Head of caudate nucleus (tissue), 42 donors: ENCODE data around the gene SLC25A31.

Experiments used
- DNase-seq, 42 donors: peaks; one replicate each; pipeline versions ENCODE4 v3.0.0 to v3.0.0-alpha.2; 2020 to 2021; ENCODE audit warnings: mixed read lengths in 7 of 42
- intact Hi-C: fragments of 100-400 bp; cut with DNase I; formaldehyde crosslinking; loops from one replicate; pipeline ENCODE4 v1.15.0; 2022

Gene SLC25A31

GRCh38 chr4:127822430-127822829, 92.2 kb downstream of the SLC25A31 start:
- DNase-seq = no peak

More at GRCh38 chr4:127822430-127822829, 92.2 kb downstream of the SLC25A31 start:
- intact Hi-C loops = no loop called here
